NCI-H2107 (cell line): ENCODE data around the gene AMPD2.
"Not testable (repeated sequence)": the region's sequence is repeated elsewhere in the genome, so short reads cannot be mapped to it uniquely, and the experiment has no call there.

Experiments
- DNase-seq: peaks from one replicate; lab custom pipeline; 2025; lab: John Stamatoyannopoulos, UW

Gene AMPD2

DNA sequence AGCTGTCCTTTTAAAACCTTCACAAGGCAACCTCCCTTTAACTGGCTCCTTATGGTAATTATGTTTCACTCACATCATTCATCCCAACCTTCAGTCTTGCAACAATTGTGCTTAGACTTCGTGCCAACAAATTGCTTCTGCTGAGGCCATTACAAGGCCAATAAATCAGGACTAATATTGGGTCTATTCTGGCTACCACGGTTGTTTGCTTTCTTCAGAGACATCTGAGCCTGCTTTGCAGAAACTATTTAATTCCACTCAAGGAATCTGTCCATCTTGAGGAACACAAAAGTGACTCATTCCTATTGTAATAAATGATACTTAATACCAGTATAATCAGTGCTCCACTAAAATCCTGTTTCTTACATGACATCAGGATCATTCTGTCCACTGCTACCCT, 33.7 kb downstream of the AMPD2 start:
- no peak for DNase-seq

DNA sequence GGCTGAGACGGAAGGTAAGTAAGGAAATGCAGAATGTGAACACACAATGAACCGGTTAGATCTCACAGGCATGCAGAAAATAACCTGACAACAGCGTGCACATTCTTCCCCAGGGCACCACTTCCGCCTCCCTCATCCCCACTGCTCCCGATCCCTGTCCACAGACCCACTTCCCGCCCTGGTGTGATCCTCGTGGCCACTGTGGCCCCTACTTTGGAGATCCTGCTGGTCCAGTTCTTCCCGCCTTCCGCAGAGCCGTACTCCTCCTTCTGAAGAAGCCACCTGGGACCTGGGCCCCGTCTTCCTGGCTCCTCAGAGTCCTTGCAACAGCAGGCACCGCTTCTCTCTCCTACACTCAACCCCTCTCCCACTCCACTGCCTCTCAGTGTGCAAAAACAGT, 34.9 kb downstream of the AMPD2 start:
- no peak for DNase-seq

DNA sequence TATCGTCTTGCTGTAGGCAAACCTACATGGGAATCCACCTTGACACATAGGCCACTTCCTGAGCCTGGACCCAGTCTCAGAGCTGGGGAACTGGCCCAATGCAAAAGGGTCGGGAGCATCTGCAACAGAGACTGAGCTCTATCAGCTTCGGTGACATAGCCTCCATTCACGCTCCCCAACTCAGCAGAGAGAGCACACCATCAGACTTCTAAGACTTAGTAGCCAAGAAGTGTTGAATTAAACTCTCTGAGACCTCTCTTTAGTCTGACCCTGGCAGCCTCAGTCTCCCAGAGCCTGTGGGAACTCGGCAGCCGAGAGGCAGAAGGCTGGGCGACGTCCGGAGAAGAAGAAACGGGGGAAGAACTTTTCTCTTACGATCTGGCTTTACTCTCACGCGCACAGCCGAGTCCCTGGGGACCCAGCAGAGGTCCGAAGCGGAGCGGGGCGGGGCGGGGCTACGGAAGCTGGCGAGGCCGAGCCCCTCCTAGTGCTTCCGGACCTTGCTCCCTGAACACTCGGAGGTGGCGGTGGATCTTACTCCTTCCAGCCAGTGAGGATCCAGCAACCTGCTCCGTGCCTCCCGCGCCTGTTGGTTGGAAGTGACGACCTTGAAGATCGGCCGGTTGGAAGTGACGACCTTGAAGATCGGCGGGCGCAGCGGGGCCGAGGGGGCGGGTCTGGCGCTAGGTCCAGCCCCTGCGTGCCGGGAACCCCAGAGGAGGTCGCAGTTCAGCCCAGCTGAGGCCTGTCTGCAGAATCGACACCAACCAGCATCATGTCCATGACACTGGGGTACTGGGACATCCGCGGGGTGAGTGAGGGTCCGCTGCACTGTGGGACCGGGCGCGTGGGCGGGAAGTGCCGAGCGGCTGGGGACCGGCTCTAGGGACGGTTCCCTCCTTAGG, 36.2 kb downstream of the AMPD2 start, which contains the start of gene GSTM4:
TSS of gene GSTM4 (plus strand) at position 485 of the 905 bp plus-strand sequence. CDS start at position 776, 291 bp downstream.
- no peak for DNase-seq

DNA sequence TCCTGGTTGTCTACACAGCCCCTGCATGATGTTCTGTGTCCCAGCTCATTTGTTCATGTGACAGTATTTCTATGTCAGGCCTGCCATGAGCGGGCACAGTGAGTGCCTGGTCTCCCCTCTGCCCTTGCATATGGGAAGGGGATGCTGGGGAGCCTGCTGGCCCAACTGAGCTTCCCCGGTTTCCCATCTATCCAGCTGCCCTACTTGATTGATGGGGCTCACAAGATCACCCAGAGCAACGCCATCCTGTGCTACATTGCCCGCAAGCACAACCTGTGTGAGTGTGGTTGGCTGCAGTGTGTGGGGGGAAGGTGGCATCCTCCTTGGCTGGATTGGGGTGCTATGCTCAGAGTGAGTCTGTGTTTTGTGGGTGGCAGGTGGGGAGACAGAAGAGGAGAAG, 37.8 kb downstream of the AMPD2 start:
- no peak for DNase-seq

DNA sequence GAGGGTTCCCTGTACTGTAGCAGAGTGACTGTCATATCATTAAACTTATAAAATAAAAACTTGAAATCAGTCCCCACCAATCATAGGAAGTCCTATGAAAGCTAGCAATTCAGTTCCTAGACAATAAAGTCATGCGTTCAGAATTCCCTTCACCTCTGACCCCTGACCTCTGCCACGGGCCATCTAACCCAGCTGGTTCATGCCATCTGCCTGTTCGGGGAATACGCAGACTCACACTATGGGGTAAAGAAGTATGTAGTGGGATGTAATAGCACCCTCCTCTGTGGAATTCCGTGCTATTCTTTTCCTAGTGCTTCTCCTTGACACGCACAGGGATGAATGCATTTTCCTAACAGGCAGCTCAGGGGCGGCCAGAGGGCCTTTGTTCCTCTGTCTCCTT, 38.3 kb downstream of the AMPD2 start:
- no peak for DNase-seq

DNA sequence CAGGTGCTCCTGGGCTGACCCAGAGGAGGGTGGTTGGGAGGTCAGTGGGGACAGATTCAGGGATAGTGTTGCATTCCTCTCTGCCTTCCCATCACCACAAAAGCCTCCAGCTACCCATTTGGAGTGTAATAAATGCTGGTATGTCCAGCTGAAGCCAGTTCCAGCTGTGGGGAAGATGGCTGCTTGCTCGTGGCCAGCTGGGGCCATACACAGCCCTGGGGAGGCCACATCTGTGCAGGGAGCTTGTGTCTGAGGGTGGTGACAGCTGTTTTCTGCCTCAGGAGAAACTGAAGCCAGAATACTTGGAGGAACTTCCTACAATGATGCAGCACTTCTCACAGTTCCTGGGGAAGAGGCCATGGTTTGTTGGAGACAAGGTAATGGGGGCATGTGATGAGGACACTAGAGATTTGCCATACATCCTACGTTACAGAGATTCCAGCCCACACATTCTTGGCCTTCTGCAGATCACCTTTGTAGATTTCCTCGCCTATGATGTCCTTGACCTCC, 39.0 kb downstream of the AMPD2 start:
- DNase-seq: no peak

DNA sequence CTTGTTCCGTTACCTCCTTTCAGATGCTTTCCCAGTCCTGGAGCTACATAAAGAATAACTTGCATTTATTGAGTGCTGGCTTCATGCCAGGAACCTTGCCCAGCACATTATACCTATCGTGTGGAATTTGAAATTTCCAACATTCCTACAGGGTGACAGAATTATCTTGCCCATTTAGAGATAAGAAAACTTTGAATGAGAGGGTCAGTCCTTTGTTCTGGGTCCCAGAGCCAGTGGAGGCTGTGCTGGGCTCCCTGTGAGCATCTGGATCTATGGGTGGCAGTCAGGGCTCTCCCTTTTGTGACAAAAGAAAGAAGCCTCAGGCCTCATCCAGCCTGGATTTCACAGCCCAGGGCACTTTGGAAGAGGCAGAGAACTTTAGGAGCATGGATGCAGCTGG, 39.5 kb downstream of the AMPD2 start:
- DNase-seq: no peak

DNA sequence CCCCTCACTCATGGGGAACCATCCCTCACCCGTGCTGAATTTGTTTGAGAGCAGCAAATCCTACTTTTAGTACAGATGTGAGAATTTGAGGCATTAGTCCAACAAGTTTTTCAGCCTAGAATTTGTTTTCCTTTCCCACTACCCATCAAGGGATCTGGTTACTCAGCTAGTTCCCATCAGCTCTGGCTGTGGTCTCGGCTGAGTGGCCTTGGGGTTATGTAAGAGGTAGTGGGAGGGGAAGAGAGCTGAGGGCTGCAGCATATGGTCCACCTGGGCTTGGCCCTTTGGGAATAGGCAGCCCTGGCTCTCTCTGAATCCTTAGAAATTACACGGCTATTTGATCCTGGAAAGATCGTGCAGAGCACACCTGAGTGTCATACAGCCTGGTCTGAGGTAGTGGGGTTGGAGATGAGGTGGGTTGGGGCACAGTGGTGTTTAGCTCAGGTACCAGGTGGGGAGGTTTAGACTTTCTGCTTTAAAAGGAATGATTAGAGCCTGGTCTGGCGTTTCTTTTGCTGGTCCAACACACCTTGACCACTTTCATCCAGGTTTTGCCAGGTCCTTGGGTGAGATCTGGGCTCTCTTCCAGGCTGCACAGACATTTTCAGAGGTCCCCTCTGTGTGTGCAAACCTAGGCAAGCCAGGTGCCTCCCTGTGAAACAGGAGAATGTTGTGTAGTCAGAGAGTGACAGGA, 40.5 kb downstream of the AMPD2 start:
- DNase-seq: peak; percentile 93

DNA sequence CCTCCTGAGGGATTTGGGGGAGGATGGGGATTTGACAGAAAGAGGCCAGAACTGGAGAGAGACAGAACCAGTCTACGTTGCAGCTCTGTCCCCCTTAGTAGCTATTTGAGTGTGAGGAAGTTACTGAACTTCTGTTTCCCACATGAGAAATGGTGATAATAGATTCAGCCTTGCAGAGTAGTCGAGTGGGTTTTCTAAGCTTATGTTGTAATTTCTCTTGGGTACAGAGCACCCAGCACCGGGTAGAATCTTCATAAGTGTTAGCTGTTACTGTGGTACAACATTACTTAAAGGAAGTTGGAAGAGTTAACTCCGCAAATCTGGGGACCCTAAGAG, 41.0 kb downstream of the AMPD2 start:
- not testable (repeated sequence) for DNase-seq

DNA sequence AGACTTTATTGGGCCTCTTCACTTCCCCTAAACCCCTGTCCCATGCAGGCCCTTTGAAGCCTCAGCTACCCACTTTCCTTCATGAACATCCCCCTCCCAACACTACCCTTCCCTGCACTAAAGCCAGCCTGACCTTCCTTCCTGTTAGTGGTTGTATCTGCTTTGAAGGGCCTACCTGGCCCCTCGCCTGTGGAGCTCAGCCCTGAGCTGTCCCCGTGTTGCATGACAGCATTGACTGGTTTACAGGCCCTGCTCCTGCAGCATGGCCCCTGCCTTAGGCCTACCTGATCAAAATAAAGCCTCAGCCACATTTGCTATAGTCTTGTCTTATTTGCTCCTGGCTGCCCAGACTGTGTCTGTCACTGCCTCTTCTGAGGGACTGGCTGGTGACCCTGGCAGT, 41.8 kb downstream of the AMPD2 start:
- no peak for DNase-seq

DNA sequence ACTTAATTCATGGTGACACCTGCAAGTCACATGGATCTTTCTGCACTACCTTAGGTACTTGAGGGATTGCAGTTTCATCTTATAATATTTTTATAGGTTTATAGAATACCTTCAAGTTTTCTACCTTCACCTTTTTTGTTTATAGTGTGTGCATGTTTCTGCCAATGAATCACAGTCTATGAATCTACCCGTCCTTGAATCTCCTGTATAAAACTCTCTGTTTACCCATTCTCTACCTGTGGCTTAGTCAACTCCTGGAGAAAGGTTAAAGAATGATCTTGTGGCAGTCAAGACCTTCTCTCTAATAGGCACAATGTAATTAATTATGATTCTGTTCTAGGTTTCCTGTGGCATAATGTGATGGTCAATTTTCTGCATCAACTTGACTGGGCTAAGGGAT, 45.0 kb downstream of the AMPD2 start:
- no peak for DNase-seq

DNA sequence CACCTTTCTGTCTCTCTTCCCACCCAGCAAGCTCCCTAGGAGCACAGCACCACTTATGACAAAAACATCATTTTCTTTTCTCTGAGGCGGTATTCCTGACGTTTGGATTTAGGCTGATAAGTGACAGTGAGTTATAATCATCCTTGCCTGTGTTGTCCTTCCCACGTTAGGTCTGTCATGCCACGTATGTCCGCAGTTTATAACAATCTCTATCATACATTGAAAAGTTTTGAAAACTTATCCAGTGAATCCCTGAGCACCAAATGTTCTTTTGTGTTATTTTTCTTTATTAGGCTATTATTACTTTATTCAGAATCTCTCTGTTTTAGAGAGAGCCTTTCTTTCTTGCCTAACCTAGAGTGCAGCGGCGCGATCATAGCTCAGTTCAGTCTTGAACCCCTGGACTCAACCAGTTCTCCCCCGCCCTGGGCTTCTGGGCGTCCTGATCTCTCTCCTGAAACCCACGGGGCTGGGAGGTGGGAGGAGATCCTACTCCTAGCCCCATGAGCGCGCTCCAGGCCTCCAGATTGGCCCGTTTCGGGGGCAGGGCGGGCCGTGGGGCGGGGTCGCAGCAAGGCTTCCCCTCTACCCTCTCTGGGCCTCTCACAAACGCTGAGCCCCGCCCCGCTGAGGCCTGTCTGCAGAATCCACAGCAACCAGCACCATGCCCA, 48.0 kb downstream of the AMPD2 start, which contains the start of gene GSTM2:
TSS of gene GSTM2 (plus strand) at position 606 of the 671 bp plus-strand sequence. CDS start at position 665, 59 bp downstream.
- DNase-seq: peak; percentile 30

DNA sequence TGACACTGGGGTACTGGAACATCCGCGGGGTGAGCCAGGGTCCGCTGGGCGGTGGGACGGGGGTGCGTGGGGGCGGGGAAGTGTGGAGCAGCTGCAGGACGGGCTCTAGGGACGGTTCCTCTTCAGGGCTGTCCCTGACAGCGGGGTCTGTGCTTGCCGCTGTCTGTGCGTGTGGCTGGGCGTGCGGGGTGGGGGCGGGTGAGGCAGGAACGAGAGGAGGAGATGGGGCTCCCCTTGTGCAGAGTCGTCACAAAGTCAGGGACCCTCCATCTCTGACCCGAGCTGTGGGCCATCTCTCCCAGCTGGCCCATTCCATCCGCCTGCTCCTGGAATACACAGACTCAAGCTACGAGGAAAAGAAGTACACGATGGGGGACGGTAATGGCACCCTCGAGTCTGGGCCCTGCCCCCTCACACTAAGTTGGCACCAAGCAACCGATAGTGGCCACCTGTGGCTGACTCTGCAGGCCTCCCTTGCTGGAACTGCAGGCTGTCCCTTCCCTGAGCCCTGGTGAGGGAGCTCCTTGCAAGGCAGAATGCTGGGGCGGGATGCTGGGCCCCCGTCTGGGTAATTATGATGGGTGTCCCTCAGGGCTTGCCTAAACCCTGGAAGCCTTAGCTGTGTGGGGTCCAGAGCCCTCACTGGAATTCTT, 48.6 kb downstream of the AMPD2 start:
- no peak for DNase-seq

DNA sequence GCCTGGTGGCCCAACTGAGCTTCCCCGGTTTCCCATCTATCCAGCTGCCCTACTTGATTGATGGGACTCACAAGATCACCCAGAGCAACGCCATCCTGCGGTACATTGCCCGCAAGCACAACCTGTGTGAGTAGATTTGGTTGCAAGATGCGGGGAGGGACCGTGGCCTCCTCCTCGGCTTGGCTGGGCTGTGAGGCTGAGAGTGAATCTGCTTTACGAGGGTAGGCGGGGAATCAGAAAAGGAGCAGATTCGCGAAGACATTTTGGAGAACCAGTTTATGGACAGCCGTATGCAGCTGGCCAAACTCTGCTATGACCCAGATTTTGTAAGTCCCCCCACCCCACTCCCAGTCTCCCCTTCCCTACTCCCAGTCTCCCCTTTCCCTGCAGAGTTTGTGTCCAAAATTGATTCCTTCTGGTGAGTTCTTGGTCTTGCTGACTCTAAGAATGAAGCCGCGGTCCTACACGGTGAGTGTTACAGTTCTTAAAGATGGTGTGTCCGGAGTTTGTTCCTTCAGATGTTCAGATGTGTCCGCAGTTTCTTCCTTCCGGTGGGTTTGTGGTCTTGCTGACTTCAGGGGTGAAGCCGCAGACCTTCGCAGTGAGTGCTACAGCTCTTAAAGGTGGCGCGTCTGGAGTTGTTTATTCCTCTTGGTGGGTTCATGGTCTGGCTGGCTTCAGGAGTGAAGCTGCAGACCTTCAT, 49.8 kb downstream of the AMPD2 start:
- DNase-seq: no peak

DNA sequence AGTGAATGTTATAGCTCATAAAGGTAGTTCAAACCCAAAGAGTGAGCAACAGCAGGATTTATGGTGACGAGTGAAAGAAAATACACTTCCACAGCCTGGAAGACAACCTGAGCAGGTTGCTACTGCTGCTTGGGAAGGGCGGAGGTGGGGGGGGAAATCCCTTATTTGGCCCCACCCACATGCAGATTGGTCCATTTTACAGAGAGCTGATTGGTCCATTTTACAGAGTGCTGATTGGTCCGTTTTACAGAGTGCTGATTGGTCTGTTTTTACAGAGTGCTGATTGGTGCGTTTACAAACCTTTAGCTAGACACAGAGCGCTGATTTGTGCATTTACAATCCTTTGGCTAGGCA, 50.3 kb downstream of the AMPD2 start:
- not testable (repeated sequence) for DNase-seq

DNA sequence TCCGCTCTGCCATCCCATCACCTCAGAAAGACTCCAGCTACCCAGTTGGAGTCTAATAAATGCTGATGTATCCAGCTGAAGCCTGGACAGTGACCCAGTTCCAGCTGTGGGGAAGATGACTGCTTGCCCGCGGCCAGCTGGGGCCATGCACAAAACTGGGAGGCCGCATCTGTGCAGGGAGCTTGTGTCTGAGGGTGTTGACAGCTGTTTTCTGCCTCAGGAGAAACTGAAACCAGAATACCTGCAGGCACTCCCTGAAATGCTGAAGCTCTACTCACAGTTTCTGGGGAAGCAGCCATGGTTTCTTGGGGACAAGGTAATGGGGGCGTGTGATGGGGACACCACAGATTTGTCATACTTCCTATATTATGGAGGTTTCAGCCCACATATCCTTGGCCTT, 51.4 kb downstream of the AMPD2 start:
- no peak for DNase-seq

DNA sequence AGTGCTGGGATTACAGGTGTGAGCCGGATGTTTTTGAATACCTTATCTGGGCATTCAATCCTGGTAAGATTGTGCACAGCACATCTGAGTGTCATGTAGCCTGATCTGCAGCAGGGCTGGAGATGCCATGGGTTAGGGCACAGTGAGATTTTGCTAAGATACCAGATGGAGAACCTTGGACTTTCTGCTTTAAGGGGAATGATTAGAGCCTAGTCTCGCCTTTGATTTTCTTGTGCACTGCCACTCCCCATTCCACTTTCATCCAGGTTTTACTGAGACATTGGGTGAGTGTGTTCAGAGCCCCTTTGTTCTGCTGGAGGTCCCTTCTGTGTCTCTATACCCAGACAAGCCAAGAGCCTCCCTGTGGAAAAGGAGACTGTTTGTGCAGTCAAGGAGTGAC, 54.2 kb downstream of the AMPD2 start:
- DNase-seq: not testable (repeated sequence)

DNA sequence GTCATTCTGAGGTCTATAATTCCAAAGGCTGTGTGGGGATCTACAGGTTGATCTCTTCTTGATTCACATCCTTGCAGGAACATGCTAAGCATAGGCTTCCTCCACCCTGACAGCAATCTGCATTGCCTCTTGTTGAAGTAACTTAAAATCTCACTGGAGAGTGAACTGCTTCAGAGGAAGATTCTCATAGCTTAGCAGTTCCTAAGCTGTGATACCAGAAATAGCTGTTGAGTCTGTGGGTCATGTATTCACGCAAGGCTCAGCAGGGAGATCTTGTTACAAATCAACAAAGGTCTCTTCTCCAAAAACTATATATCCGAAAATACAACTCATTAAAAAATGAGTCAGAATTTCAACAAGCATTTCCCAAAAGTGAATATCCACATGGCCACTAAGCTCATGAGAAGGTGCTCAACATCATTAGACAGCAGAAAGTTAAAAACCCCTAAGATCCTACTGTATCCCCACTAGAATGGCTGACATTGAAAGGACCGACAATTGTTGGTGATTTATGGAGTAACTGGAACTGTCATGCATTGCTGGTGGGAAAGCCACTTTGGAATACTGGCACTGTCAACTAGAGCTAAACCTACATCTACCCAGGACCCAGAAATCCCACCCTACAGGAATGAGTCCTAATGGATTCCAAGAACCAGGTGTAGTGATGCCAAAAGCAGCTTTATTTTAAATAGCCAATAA, 57.2 kb downstream of the AMPD2 start:
- not testable (repeated sequence) for DNase-seq

DNA sequence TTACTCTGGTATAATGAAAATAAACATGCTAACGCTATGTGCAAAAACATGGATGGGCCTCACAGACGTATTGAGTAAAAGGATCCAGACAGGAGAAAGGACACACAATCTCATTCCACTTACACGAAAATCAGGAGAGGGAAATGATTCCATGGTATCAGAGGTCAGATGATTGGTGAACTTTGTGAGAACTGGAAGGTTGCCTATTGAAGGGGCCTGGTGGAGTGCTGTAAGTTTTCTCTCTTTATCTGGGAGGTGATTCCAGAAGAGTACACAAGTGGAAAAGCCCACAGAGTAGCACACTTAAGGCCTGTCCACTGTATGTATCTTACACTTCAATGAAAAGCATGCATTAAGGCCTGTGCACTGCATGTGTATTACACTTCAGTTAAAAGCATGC, 57.8 kb downstream of the AMPD2 start:
- DNase-seq: no peak

DNA sequence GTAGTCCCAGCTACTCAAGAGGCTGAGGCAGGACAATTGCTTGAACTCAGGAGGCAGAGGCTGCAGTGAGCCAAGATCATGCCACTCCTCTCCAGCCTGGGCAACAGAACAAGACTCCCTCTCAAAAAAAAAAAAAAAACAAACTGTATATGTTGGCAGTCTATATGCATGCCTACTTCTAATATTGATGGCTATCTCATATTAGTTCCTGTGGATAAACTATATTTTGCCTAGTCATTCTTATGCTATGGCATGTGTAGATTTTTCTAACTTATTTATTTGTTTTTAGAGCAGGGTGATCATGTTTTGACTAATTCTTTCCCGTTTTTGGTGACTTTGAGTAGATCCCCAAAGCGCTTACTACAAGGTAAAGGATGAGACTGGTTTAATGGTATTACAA, 59.0 kb downstream of the AMPD2 start:
- not testable (repeated sequence) for DNase-seq
